Measurements from ENCODE around the gene GPR149.
A peak's percentile ranks its signal among the peaks of the same experiment; 100 is the strongest.

The GPR149 gene

GRCh38 chr3:154345422-154346122 lies 84.4 kb downstream of the GPR149 start:
- no peak for DNase-seq (ENCODE audit: low read depth)
- TF ChIP-seq CTCF (IDR thresholded peaks at IDR 0.05; ENCODE audit: insufficient read depth, low read depth, low read length, missing control alignments): no peak
- H3K4me3 ChIP-seq (ENCODE audit: low read length): no peak overlapping the region

- H3K4me3 ChIP-seq (ENCODE audit: low read length): no peak overlapping the region
- DNase-seq (ENCODE audit: low read depth): no peak
- TF ChIP-seq CTCF (IDR thresholded peaks at IDR 0.05; ENCODE audit: insufficient read depth, low read depth, low read length, missing control alignments): no peak
Observed at GRCh38 chr3:154338570-154338969, 91.4 kb downstream of the GPR149 start.

DNA sequence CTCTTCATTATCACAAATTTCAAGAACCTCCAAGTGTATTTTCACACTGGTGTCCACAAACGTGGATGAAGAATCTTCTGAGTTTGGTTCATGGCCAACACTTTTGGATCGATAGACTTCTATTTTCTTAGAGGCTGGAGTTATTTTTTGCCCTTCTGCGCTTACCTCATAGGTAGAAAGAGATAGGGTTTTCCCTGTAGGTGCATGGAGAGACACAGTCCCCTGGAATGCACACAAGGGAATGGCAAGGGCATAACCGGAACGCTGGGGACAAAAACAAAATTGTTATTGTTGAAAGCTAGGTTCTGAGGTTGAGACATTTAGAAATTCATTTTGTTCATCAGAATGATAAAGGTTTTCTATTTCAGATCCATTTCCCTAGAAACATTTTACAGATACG lies 92.0 kb downstream of the GPR149 start:
- no peak for DNase-seq (ENCODE audit: low read depth)
- TF ChIP-seq CTCF (IDR thresholded peaks at IDR 0.05; ENCODE audit: insufficient read depth, low read depth, low read length, missing control alignments): no peak
- H3K4me3 ChIP-seq (ENCODE audit: low read length): no peak overlapping the region

DNA sequence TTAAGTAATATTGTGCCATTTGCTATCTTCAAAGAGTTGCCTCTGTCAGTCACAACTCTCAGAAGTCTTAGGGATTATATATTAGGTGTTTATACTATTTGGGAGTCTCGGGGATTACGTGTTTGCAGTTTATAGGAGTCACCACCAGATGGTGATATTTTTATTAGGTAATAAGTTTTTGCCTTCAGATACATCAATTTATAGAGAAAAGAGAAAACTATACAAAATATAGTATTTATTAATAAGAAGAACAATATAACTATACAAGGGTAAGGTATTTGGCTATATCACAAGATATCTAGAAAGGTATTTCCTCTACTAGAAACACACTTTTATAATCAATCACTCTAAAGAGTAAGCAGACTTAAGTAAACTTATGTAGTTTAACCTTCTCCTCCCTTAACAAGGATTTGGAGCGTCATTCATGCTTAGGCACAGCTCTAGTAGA lies 95.0 kb downstream of the GPR149 start:
- peak; percentile 56 for DNase-seq (ENCODE audit: low read depth)
- no peak overlapping the region for H3K4me3 ChIP-seq (ENCODE audit: low read length)
- TF ChIP-seq CTCF (IDR thresholded peaks at IDR 0.05; ENCODE audit: insufficient read depth, low read depth, low read length, missing control alignments): peak; percentile 48

- H3K4me3 ChIP-seq (ENCODE audit: low read length): no peak overlapping the region
- DNase-seq (ENCODE audit: low read depth): no peak
- TF ChIP-seq CTCF (IDR thresholded peaks at IDR 0.05; ENCODE audit: insufficient read depth, low read depth, low read length, missing control alignments): no peak
Observed at GRCh38 chr3:154327871-154328270, 102.1 kb downstream of the GPR149 start.

DNA sequence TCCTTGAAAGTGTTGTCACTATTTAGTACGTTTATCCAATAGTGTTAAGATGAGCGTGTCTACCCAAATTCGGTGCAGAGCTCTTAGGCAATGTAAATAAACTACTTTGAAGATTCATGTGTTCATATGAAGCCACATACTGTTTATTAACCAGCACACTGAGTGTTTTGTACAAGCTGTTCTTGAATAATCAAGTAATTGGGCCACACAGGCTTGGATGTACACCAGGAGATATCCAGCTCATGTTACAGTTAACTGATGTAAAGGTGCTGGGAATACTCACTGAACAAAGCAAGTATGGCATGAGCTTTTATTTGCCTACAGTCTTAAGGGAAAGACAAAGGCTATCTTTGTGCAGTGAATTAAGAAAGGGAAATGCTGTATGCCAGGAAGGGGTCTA lies 105.1 kb downstream of the GPR149 start:
- no peak for DNase-seq (ENCODE audit: low read depth)
- no peak for TF ChIP-seq CTCF (IDR thresholded peaks at IDR 0.05; ENCODE audit: insufficient read depth, low read depth, low read length, missing control alignments)
- H3K4me3 ChIP-seq (ENCODE audit: low read length): peak overlapping the region; percentile 84
